GM12878 (cell line): Measurements from ENCODE around the gene DUT. TPM values are rescaled to one million over a fixed set of nuclear protein-coding genes. Genes with fewer than 3 reads are reported as not detected.

Experiments
- ATAC-seq: fragments of 200-7000 bp; cut with Tn5 transposase; 3 replicates; pipeline ENCODE4 v1.9.1; 2020; ENCODE audit warnings: mild to moderate bottlenecking, moderate library complexity
- BruUV-seq: library from RNA; stranded (reverse); fragments of 400-500 nt; replicated peaks from 2 replicates; lab custom pipeline; 2021; lab: Mats Ljungman, UMichigan
- CTCF ChIA-PET: fragments of 300-600 bp; sonication (Branson Sonifier 250); formaldehyde crosslinking; extraction: SDS; loops from one replicate; lab custom pipeline; 2021; ENCODE audit warnings: inconsistent platforms; lab: Yijun Ruan, JAX
- POLR2A ChIA-PET: fragments of 350-600 bp; formaldehyde crosslinking; extraction: SDS; loops from one replicate; lab custom pipeline; 2021; ENCODE audit warnings: inconsistent platforms; lab: Charles Lee
- RAD21 ChIA-PET: fragments of 300-600 bp; sonication (Branson Sonifier 250); formaldehyde crosslinking; loops from one replicate; lab custom pipeline; 2023; ENCODE audit warnings: antibody characterized with exemption; ENCODE audit not compliant: unreplicated experiment; lab: Charles Lee
- SMC1A ChIA-PET: fragments of 300-600 bp; sonication (Branson Sonifier 250); formaldehyde crosslinking; loops from one replicate; lab custom pipeline; 2023; ENCODE audit not compliant: unreplicated experiment, uncharacterized antibody; lab: Charles Lee
- DNase-seq: peaks from one replicate; pipeline ENCODE4 v3.0.0-alpha.2; 2011; ENCODE audit warnings: low read depth, low spot score
- FAIRE-seq: peaks from 3 replicates; lab custom pipeline; 2011; peaks lifted over from hg19 to GRCh38; lab: Jason Lieb, UNC
- H2AFZ ChIP-seq: 2 replicates; pipeline ENCODE4 v1.6.0; 2011; ENCODE audit warnings: low read depth, low read length, control low read depth; ENCODE audit not compliant: control insufficient read depth
- H3K27ac ChIP-seq: 2 replicates; pipeline ENCODE4 v1.5.1; 2011; ENCODE audit warnings: control low read depth; ENCODE audit not compliant: control insufficient read depth, insufficient read depth
- H3K27me3 ChIP-seq, 2 experiments: replicated peaks in 1 of 2; 2 replicates each; pipeline versions ENCODE4 v1.6.0 to v1.6.1; 2011; ENCODE audit warnings: low read length in 1 of 2; ENCODE audit not compliant: control insufficient read depth in 2 of 2, insufficient read depth in 2 of 2
- H3K36me3 ChIP-seq, 2 experiments: 2 replicates each; pipeline ENCODE4 v1.5.1; 2011; ENCODE audit warnings: low read length in 1 of 2; ENCODE audit not compliant: control insufficient read depth in 2 of 2, insufficient read depth in 2 of 2
- H3K4me1 ChIP-seq: 2 replicates; pipeline ENCODE4 v1.6.1; 2011; ENCODE audit warnings: mild to moderate bottlenecking, low read length, moderate library complexity, mixed read lengths; ENCODE audit not compliant: control insufficient read depth, insufficient read depth
- H3K4me2 ChIP-seq: 2 replicates; pipeline ENCODE4 v1.6.0; 2011; ENCODE audit warnings: control low read depth; ENCODE audit not compliant: control insufficient read depth, insufficient read depth
- H3K4me3 ChIP-seq: fragments of 200-600 bp; sonication (generic); 2 replicates; pipeline ENCODE4 v1.5.1; 2016
- H3K79me2 ChIP-seq: 2 replicates; pipeline ENCODE4 v1.6.0; 2011; ENCODE audit warnings: low read length; ENCODE audit not compliant: control insufficient read depth, insufficient read depth
- H3K9ac ChIP-seq: 2 replicates; pipeline ENCODE4 v1.8.0; 2011; ENCODE audit warnings: low read length, control low read depth, mixed read lengths; ENCODE audit not compliant: control insufficient read depth, insufficient read depth
- H3K9me3 ChIP-seq: replicated peaks from 3 replicates; pipeline ENCODE4 v1.5.1; 2011; ENCODE audit warnings: mild to moderate bottlenecking, low read length; ENCODE audit not compliant: control insufficient read depth, insufficient read depth
- H4K20me1 ChIP-seq: 2 replicates; pipeline ENCODE4 v1.6.0; 2011; ENCODE audit not compliant: control insufficient read depth, insufficient read depth
- BHLHE40 ChIP-seq, 2 experiments: fragments of 450-650 bp in 1 of 2; IDR thresholded peaks; 2 replicates each; pipeline ENCODE4 v1.6.1; 2011 to 2017; ENCODE audit warnings: low read depth in 2 of 2, borderline replicate concordance in 1 of 2, improper control_type of control experiment in 1 of 2, low read length in 1 of 2, mild to moderate bottlenecking in 1 of 2
- JUNB ChIP-seq: IDR thresholded peaks from 2 replicates; pipeline ENCODE4 v1.6.1; 2016; ENCODE audit warnings: antibody characterized with exemption, mild to moderate bottlenecking
- NFXL1 ChIP-seq: fragments of 450-650 bp; IDR thresholded peaks from 2 replicates; pipeline ENCODE4 v1.6.1; 2017; ENCODE audit warnings: antibody characterized with exemption, mild to moderate bottlenecking, borderline replicate concordance
- NRF1 ChIP-seq: conservative IDR thresholded peaks from 2 replicates; pipeline ENCODE4 v1.6.1; 2011; ENCODE audit warnings: mild to moderate bottlenecking, low read depth, low read length, improper control_type of control experiment
- SPI1 ChIP-seq: IDR thresholded peaks from 2 replicates; pipeline ENCODE4 v1.6.1; 2011; ENCODE audit warnings: low read depth, mild to moderate bottlenecking, low read length, moderate library complexity, borderline replicate concordance; ENCODE audit not compliant: insufficient read depth
- SREBF2 ChIP-seq: IDR thresholded peaks from 2 replicates; pipeline ENCODE4 v1.6.1; 2012; ENCODE audit warnings: mild to moderate bottlenecking, low read length
- TCF12 ChIP-seq: IDR thresholded peaks from 2 replicates; pipeline ENCODE4 v1.6.1; 2011; ENCODE audit warnings: low read depth, mild to moderate bottlenecking, low read length
- WGBS: methylation state at CpG from one replicate; pipeline ENCODE4 v1.1.6; 2016; ENCODE audit warnings: low lambda C conversion rate; ENCODE audit not compliant: insufficient replicate concordance, insufficient coverage; ENCODE audit errors: missing lambda C conversion rate; 5-methylcytosine and 5-hydroxymethylcytosine counted together
- in situ Hi-C: fragments of 300-500 bp; cut with MboI; formaldehyde crosslinking; loops from 9 replicates; pipeline ENCODE4 v1.14.3; 2018; ENCODE audit warnings: mixed read lengths
- intact Hi-C: fragments of 100-400 bp; cut with micrococcal nuclease; formaldehyde crosslinking; loops from one replicate; pipeline ENCODE4 v1.14.2; 2022; ENCODE audit not compliant: unreplicated experiment
- polyA plus RNA-seq, 11 experiments: library from polyadenylated mRNA; depleted of rRNA in 4 of 11; unstranded in 6 of 11; stranded (reverse) in 5 of 11; fragments of >200 nt; fragmentation: Nextera tagmentation in 4 of 11; fragmentation: Illumina TruSeq in 1 of 11; extraction: Ambion mirVana in 4 of 11; extraction: Trizol in 1 of 11; gene quantifications; 1 replicate in 1 of 11; 2 replicates in 10 of 11; pipeline versions ENCODE4 v1.2.1 to v1.2.3, GENCODE V29; 2011 to 2016; ENCODE audit warnings: inconsistent platforms in 2 of 11, missing spikeins in 2 of 11, low read depth in 1 of 11
- total RNA-seq, 4 experiments: library from RNA; depleted of rRNA in 3 of 4; stranded (reverse); fragments of >200 nt in 3 of 4; fragmentation: Illumina TruSeq in 1 of 4; extraction: Trizol in 1 of 4; gene quantifications; 2 replicates each; pipeline versions ENCODE4 v1.2.1 to v1.2.3, GENCODE V29; 2013 to 2021

The DUT gene
- total and polyA plus RNA-seq, 10 of the 15 experiments (the other 5 are each of a cell fraction or from before 2014, with no cell fraction given), result 20.1 to 452 (median 149) TPM

DNA sequence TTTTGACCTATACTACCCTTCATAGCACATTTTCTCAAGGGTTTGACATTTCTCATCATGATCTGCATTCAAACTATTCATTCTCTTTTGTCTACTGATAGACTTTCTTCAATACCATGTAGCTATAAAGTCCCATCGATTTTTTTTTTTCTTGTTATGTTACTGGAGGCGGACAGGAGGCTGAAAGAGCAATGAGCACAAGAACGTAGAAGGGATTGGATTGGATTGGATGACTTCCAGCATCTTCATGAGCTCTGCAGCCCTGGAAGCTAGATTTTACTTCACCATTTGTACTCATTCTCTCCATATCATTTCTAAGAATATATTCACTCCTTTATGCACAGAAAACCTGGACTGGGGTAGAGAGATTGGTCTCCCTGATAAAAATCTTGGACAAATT is 43.2 kb downstream of the DUT start:
- H3K4me3 ChIP-seq, result no peak overlapping the region
- no peaks in the 10 kb centered on the region for H3K4me1 ChIP-seq
- RAD21 ChIA-PET, result interaction anchor here (0.6 kb wide), 1 partner anchor 98 kb away, joined by 3 read pairs; no protein-coding TSS in a partner anchor
- FAIRE-seq (no peak), DNase-seq (no peak), ATAC-seq (no peak)
- no peaks in the 10 kb centered on the region for H3K79me2 ChIP-seq
- in situ Hi-C loops (loop anchor here (25.0 kb wide), 1 partner anchor 788 kb away; the partner anchor contains the start of genes COPS2 and GALK2), intact Hi-C loops (no loop called here)
- H4K20me1 ChIP-seq, result no peaks in the 10 kb centered on the region
- no TSS peak for BruUV-seq
- CTCF ChIA-PET, result interaction anchor here (0.5 to 1.7 kb wide), 3 partner anchors 22 to 1750 kb away, joined by 3 to 5 read pairs (median 4); no protein-coding TSS in a partner anchor
- H3K27ac ChIP-seq, result no peak overlapping the region
- 58% methylated on average over 3 of the region's 3 CpGs for WGBS
- H3K9me3 ChIP-seq, result no peaks in the 10 kb centered on the region; the same call in 2 of the 3 replicates
- TF ChIP-seq NFXL1 (no peak), NRF1 (no peak), SPI1 (no peak)
- POLR2A ChIA-PET, result interaction anchor here (0.5 kb wide), 1 partner anchor 200 kb away, joined by 3 read pairs; no protein-coding TSS in a partner anchor
- H3K9ac ChIP-seq, result no peak overlapping the region
- no peaks in the 10 kb centered on the region for H3K27me3 ChIP-seq
- SMC1A ChIA-PET, result no interaction called here
- no peak overlapping the region for H2AFZ ChIP-seq
- no peak overlapping the region for H3K4me2 ChIP-seq
- no peaks in the 10 kb centered on the region for H3K36me3 ChIP-seq

DNA sequence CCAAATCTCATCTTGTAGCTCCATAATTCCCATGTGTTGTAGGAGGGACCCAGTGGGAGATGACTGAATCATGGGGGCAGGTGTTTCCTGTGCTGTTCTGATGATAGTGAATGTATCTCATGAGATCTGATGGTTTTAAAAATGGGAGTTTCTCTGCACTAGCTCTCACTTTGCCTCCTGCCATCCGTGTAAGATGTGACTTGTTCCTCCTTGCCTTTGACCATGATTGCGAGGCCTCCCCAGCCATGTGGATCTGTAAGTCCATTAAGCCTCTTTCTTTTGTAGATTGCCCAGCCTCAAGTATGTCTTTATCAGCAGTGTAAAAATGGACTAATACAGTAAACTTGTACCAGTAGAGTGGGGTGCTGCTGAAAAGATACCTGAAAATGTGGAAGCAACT is 44.5 kb downstream of the DUT start:
- Histone ChIP-seq H3K27me3 (no peaks in the 10 kb centered on the region), H3K79me2 (no peaks in the 10 kb centered on the region), H3K36me3 (no peaks in the 10 kb centered on the region), H3K4me2 (no peak overlapping the region), H3K27ac (no peak overlapping the region), H3K9me3 (peaks cover 2% of the 10 kb centered on the region; the same call in 2 of the 3 replicates), H3K4me3 (no peak overlapping the region), H4K20me1 (no peaks in the 10 kb centered on the region), H2AFZ (no peak overlapping the region), H3K4me1 (no peaks in the 10 kb centered on the region), H3K9ac (no peak overlapping the region)
- intact Hi-C loops (no loop called here), in situ Hi-C loops (no loop called here)
- BruUV-seq, result no TSS peak
- ATAC-seq (no peak), DNase-seq (no peak), FAIRE-seq (no peak)
- ChIA-PET SMC1A (no interaction called here), RAD21 (no interaction called here), CTCF (no interaction called here), POLR2A (interaction anchor here (0.5 kb wide), 1 partner anchor 286 kb away, joined by 4 read pairs; no protein-coding TSS in a partner anchor)
- TF ChIP-seq SREBF2 (no peak), BHLHE40 (IDR thresholded peaks at IDR 0.05; ENCODE audit: borderline replicate concordance in 1 of 2, low read depth in 2 of 2, low read length in 1 of 2) (no peak), TCF12 (no peak), JUNB (no peak)
- 46% methylated on average over 2 of the region's 2 CpGs for WGBS
